HAP-1 (cell line): ENCODE results near the gene CIRBP.
A peak's percentile ranks its signal among the peaks of the same experiment; 100 is the strongest.

Source experiments
- DNase-seq, 2 experiments: peaks; one replicate each; pipeline ENCODE4 v3.0.0-alpha.2; 2016 to 2020; ENCODE audit warnings: low spot score in 2 of 2
- H3K27me3 ChIP-seq: fragments of 250-450 bp; sonication (Bioruptor Pico); 2 replicates; pipeline ENCODE4 v1.5.1; 2020; ENCODE audit warnings: low read depth, mild to moderate bottlenecking, moderate library complexity
- H3K36me3 ChIP-seq: fragments of 250-450 bp; sonication (Bioruptor Pico); replicated peaks from 2 replicates; pipeline ENCODE4 v1.5.1; 2020; ENCODE audit warnings: mild to moderate bottlenecking
- H3K4me1 ChIP-seq: fragments of 250-450 bp; sonication (Bioruptor Pico); 2 replicates; pipeline ENCODE4 v1.5.1; 2020; ENCODE audit warnings: mild to moderate bottlenecking
- H3K4me3 ChIP-seq: fragments of 250-450 bp; sonication (Bioruptor Pico); 2 replicates; pipeline ENCODE4 v1.5.1; 2020; ENCODE audit warnings: mild to moderate bottlenecking, moderate library complexity
- H3K9me3 ChIP-seq: fragments of 250-450 bp; sonication (Bioruptor Pico); 2 replicates; pipeline ENCODE4 v1.5.1; 2020; ENCODE audit warnings: mild to moderate bottlenecking, moderate library complexity
- in situ Hi-C: fragments of 300-500 bp; cut with MboI; formaldehyde crosslinking; loops from 3 replicates; pipeline ENCODE4 v1.14.3; 2020; ENCODE audit warnings: low sequenced_read_pairs, inconsistent platforms, mixed read lengths

Gene CIRBP

DNA sequence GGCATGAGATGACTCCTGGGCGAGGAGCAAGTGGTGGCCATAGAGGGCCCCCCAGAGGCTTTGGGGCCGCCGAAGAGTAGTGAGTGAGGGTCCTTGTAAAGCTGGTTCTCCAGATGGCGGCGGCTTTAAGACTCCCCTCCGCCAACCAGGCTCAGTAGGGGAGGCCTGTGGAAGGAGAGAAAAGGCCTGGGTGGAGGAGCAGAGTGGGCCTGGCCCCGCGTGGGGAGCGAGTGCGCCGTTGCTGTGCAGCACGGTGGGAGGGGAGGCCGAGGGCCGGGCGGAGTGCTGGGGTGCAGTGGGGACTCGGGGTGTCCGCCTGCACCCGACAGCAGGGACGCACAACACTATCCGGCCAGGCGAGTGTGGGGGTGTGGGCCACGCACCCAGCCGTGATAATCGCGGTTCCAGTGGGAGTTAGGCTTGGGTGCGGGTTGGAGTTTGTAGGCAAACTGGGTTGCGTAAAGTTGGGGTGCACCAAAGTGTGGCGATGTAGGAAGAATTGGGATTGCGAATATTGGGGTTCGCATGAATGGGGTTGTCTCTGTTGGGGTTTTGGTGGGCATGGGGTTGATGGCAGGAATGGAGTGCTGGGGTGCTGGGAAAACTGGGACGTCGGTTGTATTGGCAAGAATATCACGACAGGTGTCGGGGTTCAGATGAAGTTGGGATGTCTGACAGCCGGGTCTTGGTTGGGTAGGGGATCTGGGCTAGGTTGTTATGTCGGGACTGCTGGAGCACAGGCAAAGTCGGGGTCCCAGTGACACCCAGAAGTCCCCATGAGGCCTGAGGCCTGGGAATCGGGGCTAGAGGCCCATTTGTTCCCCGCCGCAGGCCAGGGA, 687 bp upstream of the CIRBP start:
- H3K4me1 ChIP-seq = peaks cover 31% of the 10 kb centered on the region
- H3K36me3 ChIP-seq = peaks cover 49% of the 10 kb centered on the region
- no peaks in the 10 kb centered on the region for H3K9me3 ChIP-seq
- no peak for DNase-seq
- peak overlapping the region; percentile 64 for H3K4me3 ChIP-seq
- no peaks in the 10 kb centered on the region for H3K27me3 ChIP-seq
- in situ Hi-C loops = no loop called here

DNA sequence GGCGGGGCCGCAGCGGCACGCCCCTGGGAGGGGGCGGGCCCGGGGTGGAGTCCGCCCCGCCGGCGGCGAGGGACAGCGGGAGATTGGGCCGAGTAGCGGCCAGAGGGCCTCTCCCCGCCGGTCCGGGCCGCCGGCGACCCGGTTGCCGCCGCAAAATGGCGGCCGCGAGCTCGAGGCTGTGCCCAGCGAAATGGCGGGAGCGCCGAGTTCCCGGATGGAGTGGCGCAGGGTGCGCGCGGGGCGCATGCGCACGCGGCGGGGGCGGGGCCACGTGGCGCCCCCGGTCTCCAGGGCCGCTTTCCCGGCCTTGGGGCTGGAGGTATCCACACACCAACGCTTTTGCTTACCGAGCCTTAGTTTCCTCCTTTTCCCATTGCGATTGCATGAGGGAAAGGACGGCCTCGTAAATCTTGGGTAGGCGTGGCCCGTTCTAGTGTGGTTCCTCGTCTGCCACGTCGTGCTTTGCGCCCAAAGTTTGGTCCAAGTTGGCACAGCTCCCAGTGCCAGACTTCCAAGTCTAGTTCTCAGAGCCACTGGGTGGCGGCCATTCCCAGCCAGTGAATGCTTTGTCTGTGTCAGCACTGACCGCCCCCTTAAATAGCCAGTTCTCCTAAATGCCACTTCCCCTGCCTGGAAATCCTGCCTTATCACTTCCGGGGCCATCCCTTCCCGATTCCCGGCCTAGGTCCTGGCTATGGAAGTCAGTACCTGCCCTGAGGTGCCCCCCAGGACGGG, 513 bp downstream of the CIRBP start:
- peaks cover 59% of the 10 kb centered on the region for H3K36me3 ChIP-seq
- peak; percentile 67 to 90 for DNase-seq
- in situ Hi-C loops = no loop called here
- H3K27me3 ChIP-seq = no peaks in the 10 kb centered on the region
- peaks cover 41% of the 10 kb centered on the region for H3K4me1 ChIP-seq
- peak overlapping the region; percentile 64 for H3K4me3 ChIP-seq
- H3K9me3 ChIP-seq = no peaks in the 10 kb centered on the region

DNA sequence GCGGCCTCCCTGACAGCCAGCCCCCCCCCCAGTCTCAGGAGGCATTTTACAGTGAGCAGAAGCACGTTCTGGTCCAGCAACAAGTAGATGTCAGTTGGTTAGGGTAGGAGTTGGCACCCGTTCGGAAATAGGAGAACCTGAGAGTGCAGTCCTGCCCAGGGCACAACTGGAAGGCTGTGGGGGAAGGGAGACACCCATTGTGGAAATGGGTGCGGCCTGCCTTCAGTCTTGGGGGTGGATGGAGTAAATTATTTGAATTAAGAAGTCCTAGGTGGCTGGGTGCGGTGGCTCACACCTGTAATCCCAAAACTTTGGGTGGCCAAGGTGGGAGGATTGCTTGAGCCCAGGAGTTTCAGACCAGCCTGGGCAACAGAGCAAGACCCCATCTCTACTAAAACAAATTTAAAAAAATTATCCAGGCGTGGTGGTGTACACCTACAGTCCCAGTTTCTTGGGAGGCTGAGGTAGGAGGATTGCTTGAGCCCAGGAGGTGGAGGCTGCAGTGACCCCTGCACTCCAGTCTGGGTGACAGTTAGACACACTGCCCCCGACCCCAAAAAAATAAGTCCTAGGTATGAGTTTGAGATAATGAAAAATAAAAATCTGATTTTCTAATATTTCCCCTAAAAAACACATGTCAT, 1.2 kb downstream of the CIRBP start:
- in situ Hi-C loops = no loop called here
- peaks cover 58% of the 10 kb centered on the region for H3K36me3 ChIP-seq
- H3K4me1 ChIP-seq = peaks cover 42% of the 10 kb centered on the region
- no peaks in the 10 kb centered on the region for H3K27me3 ChIP-seq
- no peaks in the 10 kb centered on the region for H3K9me3 ChIP-seq
- no peak for DNase-seq
- H3K4me3 ChIP-seq = peak overlapping the region; percentile 64

DNA sequence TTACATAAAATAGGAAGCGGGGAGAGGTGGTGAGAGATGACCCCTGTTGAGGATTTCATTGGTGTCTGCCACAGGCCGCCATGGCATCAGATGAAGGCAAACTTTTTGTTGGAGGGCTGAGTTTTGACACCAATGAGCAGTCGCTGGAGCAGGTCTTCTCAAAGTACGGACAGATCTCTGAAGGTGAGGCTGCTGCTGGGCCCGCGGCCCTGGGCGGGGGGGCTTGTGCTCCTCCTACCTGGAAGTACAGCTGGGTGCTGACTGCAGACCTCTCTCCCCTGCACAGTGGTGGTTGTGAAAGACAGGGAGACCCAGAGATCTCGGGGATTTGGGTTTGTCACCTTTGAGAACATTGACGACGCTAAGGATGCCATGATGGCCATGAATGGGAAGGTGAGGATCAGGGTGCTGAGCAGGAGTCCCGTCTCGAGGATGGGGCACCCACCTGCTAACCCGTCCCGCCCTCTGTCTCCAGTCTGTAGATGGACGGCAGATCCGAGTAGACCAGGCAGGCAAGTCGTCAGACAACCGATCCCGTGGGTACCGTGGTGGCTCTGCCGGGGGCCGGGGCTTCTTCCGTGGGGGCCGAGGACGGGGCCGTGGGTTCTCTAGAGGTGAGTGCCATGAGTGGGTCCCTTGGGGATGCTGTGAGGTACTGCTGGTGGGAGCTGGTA, 1.9 kb downstream of the CIRBP start:
- DNase-seq = no peak
- Histone ChIP-seq H3K9me3 (no peaks in the 10 kb centered on the region), H3K4me1 (peaks cover 37% of the 10 kb centered on the region), H3K36me3 (peaks cover 58% of the 10 kb centered on the region), H3K4me3 (peak overlapping the region; percentile 64), H3K27me3 (no peaks in the 10 kb centered on the region)
- in situ Hi-C loops = no loop called here

DNA sequence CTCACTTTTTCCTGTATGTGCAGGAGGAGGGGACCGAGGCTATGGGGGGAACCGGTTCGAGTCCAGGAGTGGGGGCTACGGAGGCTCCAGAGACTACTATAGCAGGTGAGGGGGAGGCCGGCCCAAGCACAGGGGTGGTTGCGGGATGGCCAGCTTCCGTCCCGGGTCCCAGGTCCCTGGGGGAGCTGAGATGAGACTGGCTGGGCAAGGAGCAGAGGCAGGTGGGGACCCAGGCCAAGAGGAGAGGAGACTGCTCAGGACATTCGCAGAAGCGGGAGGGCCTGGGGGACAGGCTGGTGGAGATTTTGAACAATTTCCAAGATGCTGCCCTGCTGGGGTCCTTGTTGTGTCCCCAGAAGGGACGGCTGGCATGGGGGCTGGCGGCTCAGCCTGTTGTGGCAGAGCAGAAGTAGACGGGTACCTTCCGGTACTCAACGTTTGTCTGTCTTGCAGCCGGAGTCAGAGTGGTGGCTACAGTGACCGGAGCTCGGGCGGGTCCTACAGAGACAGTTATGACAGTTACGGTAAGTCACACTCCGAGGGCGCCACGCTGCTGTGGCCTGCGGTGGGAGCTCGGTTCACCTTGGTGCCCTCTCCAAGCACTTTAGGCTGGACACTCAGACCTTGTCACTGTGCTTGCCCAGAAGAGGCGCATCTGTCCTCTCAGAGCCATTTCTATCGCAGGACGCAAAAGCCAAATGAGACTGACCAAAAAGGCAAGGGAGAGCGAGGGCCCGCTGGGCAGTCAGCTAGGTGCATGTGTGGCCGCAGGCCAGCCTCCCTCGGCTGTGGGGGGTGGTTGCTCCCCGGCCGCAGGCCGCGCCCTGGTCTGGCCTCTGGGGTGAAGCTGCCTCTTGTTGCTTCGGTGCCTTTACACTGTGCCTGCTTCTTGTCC, 2.6 kb downstream of the CIRBP start:
- no peak overlapping the region for H3K4me3 ChIP-seq
- no peaks in the 10 kb centered on the region for H3K27me3 ChIP-seq
- no peaks in the 10 kb centered on the region for H3K9me3 ChIP-seq
- no peak for DNase-seq
- H3K36me3 ChIP-seq = peaks cover 60% of the 10 kb centered on the region
- peaks cover 41% of the 10 kb centered on the region for H3K4me1 ChIP-seq
- in situ Hi-C loops = no loop called here

DNA sequence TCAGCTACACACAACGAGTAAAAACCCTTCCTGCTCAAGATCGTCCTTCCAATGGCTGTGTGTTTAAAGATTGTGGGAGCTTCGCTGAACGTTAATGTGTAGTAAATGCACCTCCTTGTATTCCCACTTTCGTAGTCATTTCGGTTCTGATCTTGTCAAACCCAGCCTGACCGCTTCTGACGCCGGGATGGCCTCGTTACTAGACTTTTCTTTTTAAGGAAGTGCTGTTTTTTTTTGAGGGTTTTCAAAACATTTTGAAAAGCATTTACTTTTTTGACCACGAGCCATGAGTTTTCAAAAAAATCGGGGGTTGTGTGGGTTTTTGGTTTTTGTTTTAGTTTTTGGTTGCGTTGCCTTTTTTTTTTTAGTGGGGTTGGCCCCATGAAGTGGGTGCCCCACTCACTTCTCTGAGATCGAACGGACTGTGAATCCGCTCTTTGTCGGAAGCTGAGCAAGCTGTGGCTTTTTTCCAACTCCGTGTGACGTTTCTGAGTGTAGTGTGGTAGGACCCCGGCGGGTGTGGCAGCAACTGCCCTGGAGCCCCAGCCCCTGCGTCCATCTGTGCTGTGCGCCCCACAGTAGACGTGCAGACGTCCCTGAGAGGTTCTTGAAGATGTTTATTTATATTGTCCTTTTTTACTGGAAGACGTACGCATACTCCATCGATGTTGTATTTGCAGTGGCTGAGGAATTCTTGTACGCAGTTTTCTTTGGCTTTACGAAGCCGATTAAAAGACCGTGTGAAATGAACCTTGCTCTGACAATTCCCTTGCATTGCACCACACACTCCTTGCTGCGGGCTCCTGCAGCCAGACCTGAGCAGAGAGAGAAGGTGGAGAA, 3.5 kb downstream of the CIRBP start:
- Histone ChIP-seq H3K4me1 (peaks cover 41% of the 10 kb centered on the region), H3K36me3 (peaks cover 69% of the 10 kb centered on the region), H3K9me3 (no peaks in the 10 kb centered on the region), H3K4me3 (no peak overlapping the region), H3K27me3 (no peaks in the 10 kb centered on the region)
- DNase-seq = no peak
- in situ Hi-C loops = no loop called here

DNA sequence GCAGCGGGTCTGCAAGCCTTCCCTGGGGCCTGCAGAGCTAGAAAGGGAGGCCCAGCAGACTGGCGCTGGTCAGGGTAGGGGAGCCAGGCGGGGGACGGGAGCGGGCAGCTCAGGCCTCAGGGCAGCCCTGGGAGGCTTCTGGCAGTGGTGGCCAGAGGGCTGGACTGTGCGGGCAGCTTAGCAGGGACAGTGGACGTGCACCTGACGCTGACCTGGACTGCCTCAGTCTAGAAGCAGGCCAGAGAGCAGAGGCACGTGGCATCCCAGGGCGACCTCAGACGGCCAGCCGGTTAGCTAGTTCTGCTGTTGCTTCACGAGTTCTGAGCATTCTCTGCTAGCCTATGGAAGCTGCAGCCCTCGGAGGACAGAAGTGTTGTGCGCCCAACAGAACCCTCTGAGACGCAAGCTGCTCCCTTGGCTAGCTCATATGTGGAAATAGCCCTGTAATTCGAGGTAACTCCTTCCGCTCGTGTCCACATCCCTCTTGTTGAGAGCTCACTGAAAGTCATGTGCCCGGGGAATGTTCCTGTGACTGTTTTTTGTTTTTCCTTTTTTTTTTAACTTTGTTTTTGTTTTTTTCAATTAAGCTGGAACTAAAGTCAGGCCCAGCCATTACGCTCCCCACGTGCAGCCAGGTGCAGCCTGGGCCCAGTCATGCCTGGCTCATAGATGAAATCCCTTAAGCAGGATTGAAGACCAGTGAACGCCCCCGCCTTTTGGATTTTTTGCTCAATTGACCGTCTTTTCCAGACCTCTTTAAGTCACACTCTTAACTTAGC, 4.3 kb downstream of the CIRBP start:
- no peaks in the 10 kb centered on the region for H3K9me3 ChIP-seq
- DNase-seq = no peak
- in situ Hi-C loops = no loop called here
- H3K4me3 ChIP-seq = no peak overlapping the region
- no peaks in the 10 kb centered on the region for H3K27me3 ChIP-seq
- peaks cover 40% of the 10 kb centered on the region for H3K4me1 ChIP-seq
- peaks cover 71% of the 10 kb centered on the region for H3K36me3 ChIP-seq

DNA sequence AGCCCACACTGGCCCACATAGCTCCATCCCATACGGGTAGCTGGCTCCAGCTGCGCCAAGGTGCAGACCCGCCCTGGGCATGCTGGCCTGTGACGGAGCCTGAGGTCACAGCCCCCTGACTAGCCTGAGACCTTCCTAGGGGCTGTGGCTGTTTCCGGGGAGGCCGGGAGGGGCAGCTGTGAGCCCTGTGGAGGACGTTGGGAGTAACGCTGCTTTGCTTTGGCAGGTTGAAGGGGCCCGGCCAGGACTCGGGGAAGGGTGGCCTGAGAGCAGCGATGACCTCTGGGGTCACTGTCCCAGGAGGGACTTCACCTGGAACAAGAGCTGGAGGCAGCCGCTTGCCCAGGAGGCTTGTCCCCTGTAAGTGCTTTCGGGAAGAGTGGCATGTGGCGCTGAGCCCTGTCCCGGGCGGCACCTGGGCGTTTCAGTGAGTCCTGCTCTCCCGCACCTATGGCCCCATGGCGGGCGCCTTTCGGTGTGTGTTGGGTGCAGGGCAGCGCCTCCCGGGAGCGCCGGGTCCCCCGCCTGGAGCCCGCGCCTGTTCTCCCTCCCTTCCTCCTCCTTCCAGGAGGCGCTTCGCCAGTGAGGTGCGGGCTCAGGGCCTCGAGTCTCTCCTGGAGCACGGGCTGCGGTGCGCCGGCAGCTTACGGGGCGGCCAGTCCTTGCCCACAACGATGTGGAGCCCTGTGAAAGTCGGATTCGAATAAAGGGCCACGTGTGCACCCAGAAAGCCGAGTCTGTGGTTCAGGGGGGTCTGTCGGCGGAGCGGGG, 5.1 kb downstream of the CIRBP start:
- H3K4me3 ChIP-seq = peak overlapping the region; percentile 53
- H3K9me3 ChIP-seq = no peaks in the 10 kb centered on the region
- H3K27me3 ChIP-seq = no peaks in the 10 kb centered on the region
- no peak for DNase-seq
- in situ Hi-C loops = no loop called here
- peaks cover 78% of the 10 kb centered on the region for H3K36me3 ChIP-seq
- peaks cover 36% of the 10 kb centered on the region for H3K4me1 ChIP-seq

DNA sequence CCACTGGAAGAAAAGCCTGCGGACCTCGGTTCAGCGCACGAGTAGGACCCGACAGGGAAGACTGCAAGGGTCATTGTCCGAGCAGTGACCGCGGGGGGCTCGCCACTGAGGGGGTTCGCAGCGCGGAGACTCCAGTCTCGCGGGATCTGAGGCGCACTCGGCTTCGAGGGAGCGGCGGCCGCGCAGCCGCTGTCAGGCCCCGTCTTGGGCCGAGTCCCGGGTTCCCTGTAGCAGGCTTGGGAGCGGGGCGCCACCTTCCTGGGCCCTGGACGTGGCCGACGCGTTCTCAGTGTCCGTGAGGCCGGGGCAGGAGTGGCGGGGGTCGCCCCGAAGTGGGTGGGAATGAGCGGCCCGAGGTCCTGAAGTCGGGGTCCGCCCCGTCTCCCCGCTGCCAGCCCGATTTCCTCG, 5.7 kb downstream of the CIRBP start:
- H3K36me3 ChIP-seq = peaks cover 80% of the 10 kb centered on the region
- H3K9me3 ChIP-seq = no peaks in the 10 kb centered on the region
- in situ Hi-C loops = no loop called here
- no peak for DNase-seq
- peaks cover 36% of the 10 kb centered on the region for H3K4me1 ChIP-seq
- no peaks in the 10 kb centered on the region for H3K27me3 ChIP-seq
- peak overlapping the region; percentile 53 for H3K4me3 ChIP-seq

DNA sequence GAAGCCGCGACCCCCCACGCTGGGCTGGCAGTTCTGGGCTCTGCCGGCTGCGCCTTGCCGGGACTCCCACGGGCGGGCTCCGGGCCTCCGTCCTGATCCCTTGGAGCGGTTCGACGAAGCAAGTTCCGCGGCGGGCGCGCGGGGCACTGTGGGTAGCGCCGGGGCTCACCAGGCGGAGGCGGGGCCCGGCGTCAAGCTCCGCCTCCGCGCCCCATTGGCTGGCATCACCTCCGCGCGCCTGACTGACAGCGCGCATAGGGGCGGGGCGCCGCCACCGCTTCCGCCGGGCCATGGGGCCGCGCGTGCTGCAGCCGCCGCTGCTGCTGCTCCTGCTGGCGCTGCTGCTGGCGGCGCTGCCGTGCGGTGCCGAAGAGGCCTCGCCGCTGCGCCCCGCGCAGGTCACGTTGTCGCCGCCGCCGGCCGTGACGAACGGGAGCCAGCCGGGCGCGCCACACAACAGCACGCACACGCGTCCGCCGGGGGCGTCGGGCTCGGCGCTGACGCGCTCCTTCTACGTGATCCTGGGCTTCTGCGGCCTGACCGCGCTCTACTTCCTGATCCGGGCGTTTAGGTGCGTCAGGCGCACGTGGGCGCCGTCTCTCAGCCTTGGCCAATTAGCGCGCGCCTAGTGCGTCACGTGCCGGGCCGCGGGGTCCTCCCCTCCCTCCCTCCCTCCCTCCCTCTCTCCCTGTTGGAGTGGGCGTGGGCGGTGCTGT, 6.3 kb downstream of the CIRBP start, which contains the start of gene FAM174C:
TSS of gene FAM174C (plus strand) at position 271 of the 716 bp plus-strand sequence. CDS start at position 291, 20 bp downstream.
- peak within 1 kb of the TSS; percentile 53 for H3K4me3 ChIP-seq
- no peaks in the 10 kb centered on the region for H3K9me3 ChIP-seq
- in situ Hi-C loops = no loop called here
- H3K27me3 ChIP-seq = no peaks in the 10 kb centered on the region
- peaks cover 79% of the 10 kb centered on the region for H3K36me3 ChIP-seq
- DNase-seq = peak; percentile 93 to 97
- peaks cover 31% of the 10 kb centered on the region for H3K4me1 ChIP-seq
